ENCODE data around the gene RALGAPA2.

GRCh38 chr20:20462185-20462584, 250.3 kb downstream of the RALGAPA2 start:
- TF ChIP-seq CTCF (IDR thresholded peaks at IDR 0.05) (no peak), POLR2AphosphoS5 (IDR thresholded peaks at IDR 0.05; ENCODE audit: low read depth, low read length) (no peak)
- TF ChIP-seq, protein P1, sequence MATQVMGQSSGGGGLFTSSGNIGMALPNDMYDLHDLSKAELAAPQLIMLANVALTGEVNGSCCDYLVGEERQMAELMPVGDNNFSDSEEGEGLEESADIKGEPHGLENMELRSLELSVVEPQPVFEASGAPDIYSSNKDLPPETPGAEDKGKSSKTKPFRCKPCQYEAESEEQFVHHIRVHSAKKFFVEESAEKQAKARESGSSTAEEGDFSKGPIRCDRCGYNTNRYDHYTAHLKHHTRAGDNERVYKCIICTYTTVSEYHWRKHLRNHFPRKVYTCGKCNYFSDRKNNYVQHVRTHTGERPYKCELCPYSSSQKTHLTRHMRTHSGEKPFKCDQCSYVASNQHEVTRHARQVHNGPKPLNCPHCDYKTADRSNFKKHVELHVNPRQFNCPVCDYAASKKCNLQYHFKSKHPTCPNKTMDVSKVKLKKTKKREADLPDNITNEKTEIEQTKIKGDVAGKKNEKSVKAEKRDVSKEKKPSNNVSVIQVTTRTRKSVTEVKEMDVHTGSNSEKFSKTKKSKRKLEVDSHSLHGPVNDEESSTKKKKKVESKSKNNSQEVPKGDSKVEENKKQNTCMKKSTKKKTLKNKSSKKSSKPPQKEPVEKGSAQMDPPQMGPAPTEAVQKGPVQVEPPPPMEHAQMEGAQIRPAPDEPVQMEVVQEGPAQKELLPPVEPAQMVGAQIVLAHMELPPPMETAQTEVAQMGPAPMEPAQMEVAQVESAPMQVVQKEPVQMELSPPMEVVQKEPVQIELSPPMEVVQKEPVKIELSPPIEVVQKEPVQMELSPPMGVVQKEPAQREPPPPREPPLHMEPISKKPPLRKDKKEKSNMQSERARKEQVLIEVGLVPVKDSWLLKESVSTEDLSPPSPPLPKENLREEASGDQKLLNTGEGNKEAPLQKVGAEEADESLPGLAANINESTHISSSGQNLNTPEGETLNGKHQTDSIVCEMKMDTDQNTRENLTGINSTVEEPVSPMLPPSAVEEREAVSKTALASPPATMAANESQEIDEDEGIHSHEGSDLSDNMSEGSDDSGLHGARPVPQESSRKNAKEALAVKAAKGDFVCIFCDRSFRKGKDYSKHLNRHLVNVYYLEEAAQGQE (IDR thresholded peaks at IDR 0.05; ENCODE audit: insufficient read depth in 1 of 2, low read depth in 2 of 2, low read length in 1 of 2): no peak

Data from Panc1 (cell line).